Hepatocyte (in vitro differentiated cells): ENCODE data around the gene ABR. TPM values are rescaled to one million over a fixed set of nuclear protein-coding genes. Genes with fewer than 3 reads are reported as not detected.

Source experiments
- DNase-seq: peaks from one replicate; pipeline ENCODE4 v3.0.0-alpha.2; 2016; ENCODE audit warnings: low spot score
- H2AFZ ChIP-seq: fragments of 200-600 bp; sonication (generic); 2 replicates; pipeline ENCODE4 v1.6.0; 2016; ENCODE audit warnings: antibody characterized with exemption, mild to moderate bottlenecking
- H3K27ac ChIP-seq: fragments of 200-600 bp; sonication (generic); 2 replicates; pipeline ENCODE4 v1.5.1; 2016; ENCODE audit warnings: mild to moderate bottlenecking
- H3K27me3 ChIP-seq: fragments of 200-600 bp; sonication (generic); 2 replicates; pipeline ENCODE4 v1.6.1; 2016
- H3K36me3 ChIP-seq: fragments of 200-600 bp; sonication (generic); replicated peaks from 2 replicates; pipeline ENCODE4 v1.5.1; 2016; ENCODE audit warnings: low read depth; ENCODE audit not compliant: insufficient read depth
- H3K4me1 ChIP-seq: fragments of 200-600 bp; sonication (generic); 2 replicates; pipeline ENCODE4 v1.5.1; 2016; ENCODE audit warnings: mild to moderate bottlenecking, moderate library complexity; ENCODE audit not compliant: insufficient read depth
- H3K4me2 ChIP-seq: fragments of 200-600 bp; sonication (generic); 2 replicates; pipeline ENCODE4 v1.6.0; 2016
- H3K4me3 ChIP-seq: fragments of 200-600 bp; sonication (generic); 2 replicates; pipeline ENCODE4 v1.5.1; 2016; ENCODE audit warnings: mild to moderate bottlenecking
- H3K79me2 ChIP-seq: fragments of 200-600 bp; sonication (generic); 2 replicates; pipeline ENCODE4 v1.6.0; 2017; ENCODE audit warnings: mild to moderate bottlenecking
- H3K9me2 ChIP-seq: fragments of 200-600 bp; sonication (generic); replicated peaks from 2 replicates; pipeline ENCODE4 v1.6.0; 2017; ENCODE audit warnings: mild to moderate bottlenecking; ENCODE audit not compliant: insufficient read depth
- H3K9me3 ChIP-seq: fragments of 200-600 bp; sonication (generic); 2 replicates; pipeline ENCODE4 v1.5.1; 2016; ENCODE audit warnings: low read depth, mild to moderate bottlenecking
- H4K20me1 ChIP-seq: fragments of 200-600 bp; sonication (generic); 2 replicates; pipeline ENCODE4 v1.6.0; 2016; ENCODE audit warnings: mild to moderate bottlenecking; ENCODE audit not compliant: insufficient read depth, poor library complexity, severe bottlenecking
- EZH2 ChIP-seq: fragments of 200-600 bp; sonication (generic); IDR thresholded peaks from 2 replicates; pipeline ENCODE4 v1.6.1; 2016; ENCODE audit warnings: antibody characterized with exemption, mild to moderate bottlenecking, borderline replicate concordance
- EZH2phosphoT487 ChIP-seq: fragments of 200-600 bp; sonication (generic); IDR thresholded peaks from one replicate; pipeline ENCODE4 v1.6.1; 2018; ENCODE audit warnings: antibody characterized with exemption, mild to moderate bottlenecking, low read depth, moderate library complexity; ENCODE audit not compliant: unreplicated experiment, severe bottlenecking
- WGBS: methylation state at CpG from one replicate; pipeline ENCODE4 v1.1.6; 2016; ENCODE audit warnings: low lambda C conversion rate; ENCODE audit errors: missing lambda C conversion rate; 5-methylcytosine and 5-hydroxymethylcytosine counted together
- polyA plus RNA-seq: library from polyadenylated mRNA; unstranded; fragments of >200 nt; fragmentation: Nextera tagmentation; extraction: Ambion mirVana; gene quantifications from 2 replicates; pipeline ENCODE4 v1.2.1, GENCODE V29; 2016
- total RNA-seq: library from RNA; depleted of rRNA; stranded (reverse); fragments of >200 nt; gene quantifications from 2 replicates; pipeline ENCODE4 v1.2.3, GENCODE V29; 2014
- TF ChIP-seq, protein P1 (sequence below): fragments of 200-600 bp; sonication (generic); IDR thresholded peaks from 2 replicates; pipeline ENCODE4 v1.5.1; 2016; ENCODE audit warnings: antibody characterized with exemption, mild to moderate bottlenecking; ENCODE audit not compliant: poor library complexity

ABR gene
- total and polyA plus RNA-seq, 2 experiments from 2014 or later: 26.8 to 51.5 TPM

- WGBS: 77% methylated on average over 32 of the region's 32 CpGs
- Histone ChIP-seq H2AFZ (no peak overlapping the region), H3K4me1 (no peaks in the 10 kb centered on the region), H3K36me3 (no peaks in the 10 kb centered on the region), H3K4me2 (no peak overlapping the region), H3K4me3 (no peak overlapping the region), H3K27me3 (no peaks in the 10 kb centered on the region), H3K9me2 (no peaks in the 10 kb centered on the region), H3K79me2 (no peaks in the 10 kb centered on the region), H3K9me3 (no peaks in the 10 kb centered on the region), H3K27ac (no peak overlapping the region), H4K20me1 (peaks cover 2% of the 10 kb centered on the region)
- TF ChIP-seq EZH2phosphoT487 (no peak), EZH2 (no peak)
- TF ChIP-seq, protein P1, sequence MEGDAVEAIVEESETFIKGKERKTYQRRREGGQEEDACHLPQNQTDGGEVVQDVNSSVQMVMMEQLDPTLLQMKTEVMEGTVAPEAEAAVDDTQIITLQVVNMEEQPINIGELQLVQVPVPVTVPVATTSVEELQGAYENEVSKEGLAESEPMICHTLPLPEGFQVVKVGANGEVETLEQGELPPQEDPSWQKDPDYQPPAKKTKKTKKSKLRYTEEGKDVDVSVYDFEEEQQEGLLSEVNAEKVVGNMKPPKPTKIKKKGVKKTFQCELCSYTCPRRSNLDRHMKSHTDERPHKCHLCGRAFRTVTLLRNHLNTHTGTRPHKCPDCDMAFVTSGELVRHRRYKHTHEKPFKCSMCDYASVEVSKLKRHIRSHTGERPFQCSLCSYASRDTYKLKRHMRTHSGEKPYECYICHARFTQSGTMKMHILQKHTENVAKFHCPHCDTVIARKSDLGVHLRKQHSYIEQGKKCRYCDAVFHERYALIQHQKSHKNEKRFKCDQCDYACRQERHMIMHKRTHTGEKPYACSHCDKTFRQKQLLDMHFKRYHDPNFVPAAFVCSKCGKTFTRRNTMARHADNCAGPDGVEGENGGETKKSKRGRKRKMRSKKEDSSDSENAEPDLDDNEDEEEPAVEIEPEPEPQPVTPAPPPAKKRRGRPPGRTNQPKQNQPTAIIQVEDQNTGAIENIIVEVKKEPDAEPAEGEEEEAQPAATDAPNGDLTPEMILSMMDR: no peak
- no peak for DNase-seq
These were observed 19.0 kb downstream of the ABR start for GRCh38 chr17:1160591-1161390.

DNA sequence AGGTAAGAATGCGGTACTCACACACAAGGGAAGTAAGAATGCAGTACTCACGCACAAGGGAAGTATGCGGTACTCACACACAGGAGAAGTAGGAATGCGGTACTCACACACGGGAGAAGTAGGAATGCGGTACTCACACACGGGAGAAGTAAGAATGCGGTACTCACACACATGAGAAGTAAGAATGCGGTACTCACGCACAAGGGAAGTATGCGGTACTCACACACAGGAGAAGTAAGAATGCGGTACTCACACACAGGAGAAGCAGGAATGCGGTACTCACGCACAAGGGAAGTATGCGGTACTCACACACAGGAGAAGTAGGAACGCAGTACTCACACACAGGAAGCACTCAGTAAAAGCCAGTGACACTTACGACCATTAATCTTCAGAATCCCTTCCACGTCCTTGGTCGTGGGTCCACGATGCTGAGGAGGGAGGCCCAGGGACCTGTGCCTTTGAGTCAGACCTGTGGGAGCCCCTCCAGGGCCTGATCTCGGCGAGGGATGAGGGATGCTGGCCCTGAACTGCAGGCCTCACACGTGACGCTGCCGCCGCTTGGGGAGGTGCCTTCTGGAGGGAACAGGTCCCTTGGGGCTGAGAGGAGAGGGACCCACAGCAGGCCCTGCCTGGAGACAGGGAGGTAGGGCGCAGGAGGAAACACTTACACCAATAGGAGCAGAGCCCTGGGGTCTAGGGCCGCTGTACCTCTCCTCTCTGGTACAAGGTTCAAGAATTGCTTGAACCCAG lies 20.2 kb downstream of the ABR start:
- 95% methylated on average over 20 of the region's 28 CpGs for WGBS
- H3K4me3 ChIP-seq: no peak overlapping the region

DNA sequence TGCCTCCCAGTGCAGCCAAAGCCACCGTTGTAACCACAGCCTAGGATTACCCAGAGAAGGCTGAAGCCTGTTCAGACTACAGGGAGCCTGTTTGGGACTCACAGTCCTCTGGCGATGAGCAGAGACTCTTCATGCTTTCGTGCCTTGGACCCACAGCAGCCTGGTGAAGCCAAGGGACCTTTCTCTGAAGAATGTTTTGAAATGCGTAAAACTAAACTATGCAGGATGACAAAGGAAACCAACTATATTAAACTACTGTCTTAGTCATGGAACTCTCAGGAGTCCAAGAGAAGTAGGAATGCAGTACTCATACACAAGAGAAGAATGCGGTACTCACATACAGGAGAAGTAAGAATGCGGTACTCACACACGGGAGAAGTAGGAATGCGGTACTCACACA lies 20.9 kb downstream of the ABR start:
- Histone ChIP-seq H4K20me1 (peaks cover 2% of the 10 kb centered on the region), H3K27ac (no peak overlapping the region), H3K79me2 (no peaks in the 10 kb centered on the region), H3K9me2 (no peaks in the 10 kb centered on the region), H3K27me3 (no peaks in the 10 kb centered on the region), H2AFZ (no peak overlapping the region), H3K36me3 (no peaks in the 10 kb centered on the region), H3K4me3 (no peak overlapping the region), H3K9me3 (no peaks in the 10 kb centered on the region), H3K4me1 (no peaks in the 10 kb centered on the region), H3K4me2 (no peak overlapping the region)
- WGBS: 86% methylated on average over 8 of the region's 8 CpGs
- DNase-seq: no peak
- TF ChIP-seq EZH2 (no peak), EZH2phosphoT487 (no peak)
- TF ChIP-seq, protein P1: no peak

More for the DNA sequence above, 20.2 kb downstream of the ABR start:
- no peaks in the 10 kb centered on the region for H3K79me2 ChIP-seq
- H3K36me3 ChIP-seq: no peaks in the 10 kb centered on the region
- H3K9me2 ChIP-seq: no peaks in the 10 kb centered on the region
- no peaks in the 10 kb centered on the region for H3K27me3 ChIP-seq
- no peak overlapping the region for H2AFZ ChIP-seq
- no peak overlapping the region for H3K27ac ChIP-seq
- no peaks in the 10 kb centered on the region for H3K4me1 ChIP-seq
- TF ChIP-seq EZH2 (no peak), EZH2phosphoT487 (no peak)
- TF ChIP-seq, protein P1: no peak
- peaks cover 2% of the 10 kb centered on the region for H4K20me1 ChIP-seq
- H3K9me3 ChIP-seq: no peaks in the 10 kb centered on the region
- H3K4me2 ChIP-seq: no peak overlapping the region
- no peak for DNase-seq
